Activated naive CD4-positive, alpha-beta T cell treated with anti-CD3 and anti-CD28 coated beads, Interleukin-2, amount 10 ng/mL, durations not matched to agents 7 days and 5 days (primary cell): ENCODE data around the gene METTL8.
"Not testable (repeated sequence)": the region's sequence is repeated elsewhere in the genome, so short reads cannot be mapped to it uniquely, and the experiment has no call there.

Source experiments
- CTCF ChIA-PET: fragments of 350-600 bp; sonication (Branson Sonifier 250); formaldehyde crosslinking; loops from one replicate; lab custom pipeline; 2021; ENCODE audit warnings: antibody characterized with exemption; lab: Charles Lee
- DNase-seq: peaks from one replicate; pipeline ENCODE4 v3.0.0-alpha.2; 2020
- H3K27ac Mint-ChIP-seq: one replicate; pipeline ENCODE4 v1.8.0; 2021; ENCODE audit warnings: mild to moderate bottlenecking, moderate library complexity, mixed read lengths
- H3K27me3 Mint-ChIP-seq: one replicate; pipeline ENCODE4 v1.8.0; 2021; ENCODE audit warnings: mild to moderate bottlenecking, mixed read lengths
- H3K36me3 Mint-ChIP-seq: one replicate; pipeline ENCODE4 v1.8.0; 2021; ENCODE audit warnings: mixed read lengths
- H3K4me1 Mint-ChIP-seq: one replicate; pipeline ENCODE4 v1.8.0; 2021; ENCODE audit warnings: mixed read lengths
- H3K4me3 Mint-ChIP-seq: one replicate; pipeline ENCODE4 v1.8.0; 2021; ENCODE audit warnings: mild to moderate bottlenecking, moderate library complexity, mixed read lengths
- H3K9me3 Mint-ChIP-seq: one replicate; pipeline ENCODE4 v1.8.0; 2021; ENCODE audit warnings: mixed read lengths

The METTL8 gene

GRCh38 chr2:171312182-171312581, 121.6 kb downstream of the METTL8 start:
- Mint-ChIP-seq H3K9me3 (peaks cover 22% of the 10 kb centered on the region), H3K36me3 (peaks cover 18% of the 10 kb centered on the region)
- H3K4me1 Mint-ChIP-seq, H3K4me3 Mint-ChIP-seq, CTCF ChIA-PET, DNase-seq, H3K27ac Mint-ChIP-seq, H3K27me3 Mint-ChIP-seq: not testable (repeated sequence)

GRCh38 chr2:171311589-171311988, 122.2 kb downstream of the METTL8 start:
- H3K27me3 Mint-ChIP-seq, DNase-seq, H3K27ac Mint-ChIP-seq, H3K4me3 Mint-ChIP-seq, CTCF ChIA-PET, H3K4me1 Mint-ChIP-seq: not testable (repeated sequence)
- Mint-ChIP-seq H3K9me3 (peaks cover 22% of the 10 kb centered on the region), H3K36me3 (peaks cover 18% of the 10 kb centered on the region)

GRCh38 chr2:171310889-171311288, 122.9 kb downstream of the METTL8 start:
- H3K4me3 Mint-ChIP-seq, result no peak overlapping the region

GRCh38 chr2:171309455-171310286, 124.1 kb downstream of the METTL8 start:
- Mint-ChIP-seq H3K36me3 (peaks cover 16% of the 10 kb centered on the region), H3K27me3 (no peaks in the 10 kb centered on the region), H3K27ac (no peak overlapping the region), H3K4me1 (peaks cover 8% of the 10 kb centered on the region), H3K9me3 (peaks cover 22% of the 10 kb centered on the region), H3K4me3 (no peak overlapping the region)
- CTCF ChIA-PET, result no interaction called here
- no peak for DNase-seq

More at GRCh38 chr2:171310889-171311288, 122.9 kb downstream of the METTL8 start:
- no peaks in the 10 kb centered on the region for H3K27me3 Mint-ChIP-seq
- peaks cover 8% of the 10 kb centered on the region for H3K4me1 Mint-ChIP-seq
- peaks cover 22% of the 10 kb centered on the region for H3K9me3 Mint-ChIP-seq
- H3K27ac Mint-ChIP-seq, result no peak overlapping the region
- CTCF ChIA-PET, result no interaction called here
- H3K36me3 Mint-ChIP-seq, result peaks cover 18% of the 10 kb centered on the region
- no peak for DNase-seq

GRCh38 chr2:171308280-171309054, 125.3 kb downstream of the METTL8 start:
- no peak for DNase-seq
- Mint-ChIP-seq H3K27ac (no peak overlapping the region), H3K9me3 (peaks cover 17% of the 10 kb centered on the region), H3K36me3 (peaks cover 10% of the 10 kb centered on the region), H3K27me3 (no peaks in the 10 kb centered on the region), H3K4me1 (peaks cover under 1% of the 10 kb centered on the region), H3K4me3 (no peak overlapping the region)
- CTCF ChIA-PET, result no interaction called here

- Mint-ChIP-seq H3K27me3 (no peaks in the 10 kb centered on the region), H3K9me3 (peaks cover 14% of the 10 kb centered on the region), H3K4me3 (no peak overlapping the region), H3K36me3 (peaks cover 10% of the 10 kb centered on the region), H3K4me1 (no peaks in the 10 kb centered on the region), H3K27ac (no peak overlapping the region)
- no peak for DNase-seq
- CTCF ChIA-PET, result no interaction called here
Observed at GRCh38 chr2:171307560-171307959, 126.2 kb downstream of the METTL8 start.

- Mint-ChIP-seq H3K4me1 (no peaks in the 10 kb centered on the region), H3K4me3 (no peak overlapping the region), H3K27me3 (no peaks in the 10 kb centered on the region), H3K27ac (no peak overlapping the region), H3K36me3 (no peaks in the 10 kb centered on the region), H3K9me3 (no peaks in the 10 kb centered on the region)
- DNase-seq, result no peak
- CTCF ChIA-PET, result interaction anchor here (1.0 kb wide), 1 partner anchor 34 kb away, joined by 4 read pairs; no protein-coding TSS in a partner anchor
Observed at GRCh38 chr2:171297956-171298355, 135.8 kb downstream of the METTL8 start.

GRCh38 chr2:171294608-171295007, 139.2 kb downstream of the METTL8 start:
- no peaks in the 10 kb centered on the region for H3K4me1 Mint-ChIP-seq
- no peaks in the 10 kb centered on the region for H3K9me3 Mint-ChIP-seq
- H3K4me3 Mint-ChIP-seq, result no peak overlapping the region
- no peak for DNase-seq
- peaks cover 4% of the 10 kb centered on the region for H3K27me3 Mint-ChIP-seq
- CTCF ChIA-PET, result no interaction called here
- no peak overlapping the region for H3K27ac Mint-ChIP-seq
- H3K36me3 Mint-ChIP-seq, result no peaks in the 10 kb centered on the region

- Mint-ChIP-seq H3K4me1 (no peaks in the 10 kb centered on the region), H3K4me3 (no peak overlapping the region), H3K27ac (no peak overlapping the region), H3K27me3 (peaks cover 5% of the 10 kb centered on the region), H3K9me3 (no peaks in the 10 kb centered on the region), H3K36me3 (no peaks in the 10 kb centered on the region)
- DNase-seq, result no peak
- CTCF ChIA-PET, result no interaction called here
Observed at GRCh38 chr2:171293661-171294060, 140.1 kb downstream of the METTL8 start.

GRCh38 chr2:171289991-171290390, 143.8 kb downstream of the METTL8 start:
- CTCF ChIA-PET, result no interaction called here
- H3K9me3 Mint-ChIP-seq, result no peaks in the 10 kb centered on the region
- H3K4me3 Mint-ChIP-seq, result no peak overlapping the region
- H3K4me1 Mint-ChIP-seq, result no peaks in the 10 kb centered on the region
- H3K36me3 Mint-ChIP-seq, result no peaks in the 10 kb centered on the region
- peaks cover 5% of the 10 kb centered on the region for H3K27me3 Mint-ChIP-seq
- DNase-seq, result no peak
- no peak overlapping the region for H3K27ac Mint-ChIP-seq

- CTCF ChIA-PET, result no interaction called here
- H3K36me3 Mint-ChIP-seq, result no peaks in the 10 kb centered on the region
- H3K27ac Mint-ChIP-seq, result no peak overlapping the region
Observed at GRCh38 chr2:171289316-171289715, 144.5 kb downstream of the METTL8 start.

GRCh38 chr2:171287611-171288010, 146.2 kb downstream of the METTL8 start:
- Mint-ChIP-seq H3K4me3 (no peak overlapping the region), H3K27ac (no peak overlapping the region), H3K36me3 (no peaks in the 10 kb centered on the region), H3K27me3 (peaks cover 5% of the 10 kb centered on the region), H3K4me1 (no peaks in the 10 kb centered on the region), H3K9me3 (no peaks in the 10 kb centered on the region)
- CTCF ChIA-PET, result no interaction called here
- DNase-seq, result no peak

More at GRCh38 chr2:171289316-171289715, 144.5 kb downstream of the METTL8 start:
- H3K27me3 Mint-ChIP-seq, result peaks cover 5% of the 10 kb centered on the region
- no peaks in the 10 kb centered on the region for H3K9me3 Mint-ChIP-seq
- no peaks in the 10 kb centered on the region for H3K4me1 Mint-ChIP-seq
- no peak for DNase-seq
- no peak overlapping the region for H3K4me3 Mint-ChIP-seq

GRCh38 chr2:171287036-171287571, 146.7 kb downstream of the METTL8 start:
- Mint-ChIP-seq H3K27me3 (peaks cover 5% of the 10 kb centered on the region), H3K9me3 (no peaks in the 10 kb centered on the region), H3K4me3 (no peak overlapping the region), H3K27ac (no peak overlapping the region), H3K36me3 (no peaks in the 10 kb centered on the region), H3K4me1 (no peaks in the 10 kb centered on the region)
- CTCF ChIA-PET, result no interaction called here
- DNase-seq, result no peak

GRCh38 chr2:171281110-171281509, 152.7 kb downstream of the METTL8 start:
- Mint-ChIP-seq H3K27me3 (no peaks in the 10 kb centered on the region), H3K27ac (no peak overlapping the region), H3K9me3 (peaks cover 3% of the 10 kb centered on the region), H3K4me1 (no peaks in the 10 kb centered on the region), H3K4me3 (no peak overlapping the region), H3K36me3 (no peaks in the 10 kb centered on the region)
- no peak for DNase-seq
- CTCF ChIA-PET, result no interaction called here
